NCI-H510A treated with DMSO at 0.1 percent for 48 hours (cell line): ENCODE data around the gene STK32A.
A peak's percentile ranks its signal among the peaks of the same experiment; 100 is the strongest.

Experiments used
- DNase-seq: peaks from one replicate; lab custom pipeline; 2025; lab: John Stamatoyannopoulos, UW

Gene STK32A

DNA sequence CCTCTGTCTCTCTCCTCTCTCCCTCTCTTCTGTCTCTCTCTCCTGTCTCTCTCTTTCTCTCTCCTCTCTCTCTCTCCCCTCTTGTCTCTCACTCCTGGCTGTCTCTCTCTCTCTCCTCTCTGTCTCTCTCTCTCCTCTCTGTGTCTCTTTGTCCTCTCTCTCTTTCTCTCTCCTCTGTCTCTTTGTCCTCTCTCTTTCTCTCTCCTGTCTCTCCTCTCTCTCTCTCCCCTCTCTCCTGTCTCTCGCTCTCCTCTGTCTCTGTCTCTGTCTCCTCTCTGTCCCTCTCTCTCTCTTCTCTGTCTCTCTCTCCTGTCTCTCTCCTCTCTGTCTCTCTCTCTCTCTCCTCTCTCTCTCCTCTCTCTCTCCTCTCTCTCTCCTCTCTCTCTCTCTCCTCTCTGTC is 25.0 kb downstream of the STK32A start:
- DNase-seq = no peak

DNA sequence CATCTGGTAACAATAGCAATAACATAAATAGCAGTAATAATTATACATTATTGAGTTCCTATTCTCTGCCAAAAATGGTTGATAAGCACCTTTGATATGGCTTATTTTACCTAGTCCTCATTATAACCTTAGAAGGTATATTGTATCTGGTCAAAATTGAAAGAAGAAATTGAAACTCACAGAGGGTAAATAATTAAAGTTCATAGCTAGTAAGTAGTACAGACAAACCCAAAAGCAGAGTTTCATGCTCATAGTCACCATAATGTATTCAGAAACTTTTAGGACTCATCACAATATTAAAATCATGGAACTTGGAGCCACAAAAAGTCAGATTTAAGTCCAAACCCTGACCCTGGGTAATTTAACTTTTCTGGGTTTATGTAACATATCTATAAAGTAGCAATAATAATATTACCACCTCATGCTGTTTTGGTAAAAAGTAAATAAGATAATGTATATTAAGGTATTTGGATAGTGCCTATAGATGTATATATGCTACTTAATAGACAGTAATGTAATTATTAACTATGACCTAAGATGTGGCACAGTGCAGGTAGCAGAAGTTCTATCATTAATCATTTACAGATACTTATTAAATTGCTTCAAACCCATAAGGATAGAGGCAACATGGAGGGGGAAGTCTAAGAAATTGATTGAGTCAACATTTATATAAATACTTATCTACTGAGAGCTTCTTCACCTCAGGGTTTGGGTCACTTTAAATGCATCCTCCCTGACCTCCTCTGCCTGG is 32.4 kb downstream of the STK32A start:
- DNase-seq = no peak

DNA sequence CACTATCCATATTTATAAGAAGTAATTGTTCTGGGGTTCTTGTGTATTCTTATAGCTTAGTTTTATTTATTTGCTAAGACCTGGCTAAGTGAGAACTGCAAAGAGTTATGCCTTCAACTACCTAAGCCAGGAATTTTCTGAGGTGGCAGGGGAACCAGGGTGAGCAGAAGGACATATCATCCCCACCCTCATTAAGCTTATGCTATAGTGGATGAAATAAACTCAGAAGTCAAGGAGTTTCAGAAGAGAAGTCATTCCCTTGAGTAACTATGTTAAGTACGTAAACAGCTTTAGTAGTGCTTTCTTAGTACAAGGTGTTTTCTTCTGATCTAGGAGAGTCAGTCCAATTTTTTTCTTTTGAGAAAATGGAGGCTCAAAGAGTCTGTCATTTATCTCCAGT is 41.7 kb downstream of the STK32A start:
- no peak for DNase-seq

DNA sequence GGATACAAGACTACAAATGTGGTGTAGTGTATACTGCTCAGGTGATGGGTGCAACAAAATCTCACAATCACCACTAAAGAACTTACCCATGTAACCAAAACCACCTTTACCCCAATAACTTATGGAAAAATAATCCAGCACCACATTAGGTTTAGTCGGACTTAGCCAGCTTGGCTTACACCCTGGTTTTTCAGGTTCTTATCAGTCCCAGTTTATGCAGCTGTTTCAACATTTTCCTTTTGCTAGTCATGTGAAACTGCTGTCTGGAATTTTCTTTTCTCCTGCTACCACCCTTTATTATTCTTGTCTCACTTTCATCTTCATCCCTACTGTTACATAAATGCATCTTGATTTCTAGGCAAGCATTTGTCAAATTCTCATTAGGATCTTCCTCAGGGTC is 51.5 kb downstream of the STK32A start:
- no peak for DNase-seq

DNA sequence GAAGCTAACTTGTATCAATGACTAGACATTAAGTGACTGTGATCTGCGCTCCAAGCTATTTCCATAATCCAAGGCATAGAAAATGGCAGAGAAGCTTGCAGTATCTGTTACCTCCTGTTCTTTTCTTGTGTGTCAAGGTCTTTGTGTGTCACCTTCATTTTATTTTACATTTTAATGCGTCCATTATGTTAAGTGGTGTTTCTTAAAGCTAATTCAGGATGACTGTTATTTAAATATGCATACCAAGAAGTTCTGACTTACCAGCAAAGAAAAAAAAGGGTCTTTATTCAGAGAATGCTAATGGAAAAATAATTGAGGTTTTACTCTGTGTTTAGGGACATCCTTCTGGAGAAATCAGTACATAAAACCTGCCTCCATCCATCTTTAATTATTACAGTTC is 52.3 kb downstream of the STK32A start:
- no peak for DNase-seq

DNA sequence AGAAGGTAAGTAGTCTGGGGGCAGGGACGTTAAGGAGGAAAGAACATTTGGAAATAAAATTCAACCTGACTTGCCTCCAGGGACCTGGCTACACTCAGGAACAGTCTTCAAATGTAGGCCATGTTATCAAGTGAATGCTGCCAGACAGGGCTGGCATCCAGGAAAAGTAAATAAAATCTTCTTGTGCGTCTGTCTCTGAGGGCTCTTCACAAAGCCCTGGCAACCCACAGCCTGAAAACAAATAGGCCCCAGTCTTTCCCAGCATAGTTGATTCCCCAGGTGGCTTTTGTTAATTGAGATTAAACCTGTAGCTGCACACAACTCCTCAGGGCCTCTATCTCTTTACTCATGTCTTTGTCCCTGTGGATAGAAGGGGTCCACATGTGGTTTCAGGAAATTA is 55.4 kb downstream of the STK32A start:
- peak; percentile 84 for DNase-seq

DNA sequence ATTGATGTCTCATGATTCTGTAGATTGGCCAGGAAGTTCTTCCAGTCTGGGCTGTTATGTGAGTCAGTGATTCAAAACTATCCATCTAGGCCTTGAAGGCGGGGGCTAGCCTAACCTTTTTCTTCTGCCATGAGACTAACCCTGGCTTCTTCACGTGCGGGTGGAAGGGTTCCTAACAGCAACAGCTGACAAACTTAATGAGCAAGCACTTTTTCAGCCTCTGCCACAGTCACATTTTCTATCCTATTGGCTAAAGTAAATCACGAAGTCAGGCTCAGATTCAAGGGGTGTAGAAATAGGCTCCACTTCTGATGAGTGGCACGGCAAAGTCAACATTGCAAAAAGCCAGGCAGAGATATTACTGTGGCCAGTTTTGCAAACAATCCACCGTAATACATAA is 68.4 kb downstream of the STK32A start:
- peak; percentile 51 for DNase-seq

DNA sequence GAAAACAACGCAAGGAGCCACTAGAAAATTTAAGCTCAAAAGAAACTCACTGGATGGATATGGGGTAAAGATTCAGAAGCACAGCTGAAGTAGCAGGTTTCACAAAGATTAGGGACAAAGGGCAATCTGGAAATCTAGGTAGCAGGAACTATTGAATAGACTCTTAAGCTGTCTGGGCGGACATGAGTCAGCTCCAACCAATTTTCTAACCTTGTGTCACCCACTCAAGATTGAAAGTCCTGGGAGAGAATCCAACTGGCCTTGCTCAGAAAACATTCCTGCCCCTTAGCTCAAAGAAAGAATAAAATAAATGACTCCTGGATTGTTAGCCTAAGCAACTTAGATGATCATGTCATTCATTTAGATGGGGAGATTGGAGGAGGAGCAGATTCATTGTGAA is 69.2 kb downstream of the STK32A start:
- DNase-seq = no peak

DNA sequence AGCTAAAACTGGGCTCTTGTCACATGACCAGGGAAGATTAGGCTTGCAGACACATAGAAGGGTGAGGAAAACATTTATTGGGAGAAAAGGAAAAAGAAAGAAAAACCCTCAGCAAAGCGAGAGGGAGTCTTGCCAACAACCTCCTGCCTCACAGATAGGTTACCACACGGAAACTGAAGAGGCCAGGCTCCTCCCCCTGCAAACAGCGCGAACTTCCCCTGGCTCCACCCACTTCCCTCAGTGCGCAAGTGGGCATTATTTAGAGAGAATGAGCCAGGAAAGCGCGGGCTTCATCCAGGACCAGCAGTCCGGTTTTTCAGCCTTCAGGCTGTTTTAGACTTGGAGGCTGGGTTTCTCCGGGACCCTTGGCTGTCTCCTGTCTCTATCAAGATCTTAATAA is 70.3 kb downstream of the STK32A start:
- DNase-seq = no peak

DNA sequence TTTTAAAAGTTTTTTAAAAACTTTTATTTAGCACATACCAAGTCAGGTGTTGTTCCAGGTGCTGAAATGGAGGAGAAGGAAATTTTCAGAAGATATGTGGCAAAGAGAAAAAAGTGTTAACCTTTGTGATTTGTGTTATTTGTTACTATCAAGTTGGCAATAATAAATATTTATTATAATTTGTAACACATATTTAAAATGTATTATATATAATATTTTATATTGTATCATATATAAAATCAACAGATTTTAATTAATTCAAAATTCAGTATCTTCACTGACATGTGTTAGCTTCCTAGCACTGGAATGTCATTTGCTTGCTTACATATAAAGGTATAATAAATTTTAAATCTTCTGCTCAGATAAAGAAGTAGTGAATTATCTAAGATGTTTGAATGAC is 71.5 kb downstream of the STK32A start:
- no peak for DNase-seq

DNA sequence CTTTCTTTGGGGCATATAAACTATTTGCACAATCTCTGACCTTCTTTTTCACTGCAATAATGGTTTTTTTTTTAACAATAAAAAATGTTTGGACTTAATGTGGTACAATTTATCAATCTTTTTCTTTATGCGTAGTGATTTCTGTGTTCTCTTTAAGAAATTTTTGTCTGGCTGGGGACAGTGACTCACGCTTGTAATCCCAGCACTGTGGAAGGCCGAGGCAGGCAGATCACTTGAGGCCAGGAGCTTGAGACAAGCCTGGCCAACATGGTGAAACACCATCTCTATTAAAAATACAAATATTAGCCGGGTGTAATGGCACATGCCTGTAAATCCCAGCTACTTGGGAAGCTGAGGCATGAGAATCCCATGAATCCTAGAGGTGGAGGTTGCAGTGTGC is 72.3 kb downstream of the STK32A start:
- no peak for DNase-seq

DNA sequence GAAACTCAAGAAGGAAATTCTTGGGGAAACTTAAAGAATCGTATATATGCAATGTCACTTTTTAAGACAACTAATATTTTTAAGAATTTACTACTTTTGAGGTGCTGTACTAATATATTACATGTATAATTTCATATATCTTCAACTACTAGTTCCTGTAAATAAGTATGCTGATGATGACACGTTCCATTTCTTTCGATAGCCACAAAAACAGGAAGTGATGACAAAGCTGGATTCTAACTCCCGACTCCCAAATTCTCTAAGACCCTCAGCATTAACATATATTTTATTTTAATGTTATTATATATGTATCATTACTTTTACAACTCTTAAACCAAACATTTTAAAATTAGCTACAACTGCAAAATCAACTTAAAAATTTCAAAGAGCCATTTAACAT is 74.8 kb downstream of the STK32A start:
- peak; percentile 31 for DNase-seq

DNA sequence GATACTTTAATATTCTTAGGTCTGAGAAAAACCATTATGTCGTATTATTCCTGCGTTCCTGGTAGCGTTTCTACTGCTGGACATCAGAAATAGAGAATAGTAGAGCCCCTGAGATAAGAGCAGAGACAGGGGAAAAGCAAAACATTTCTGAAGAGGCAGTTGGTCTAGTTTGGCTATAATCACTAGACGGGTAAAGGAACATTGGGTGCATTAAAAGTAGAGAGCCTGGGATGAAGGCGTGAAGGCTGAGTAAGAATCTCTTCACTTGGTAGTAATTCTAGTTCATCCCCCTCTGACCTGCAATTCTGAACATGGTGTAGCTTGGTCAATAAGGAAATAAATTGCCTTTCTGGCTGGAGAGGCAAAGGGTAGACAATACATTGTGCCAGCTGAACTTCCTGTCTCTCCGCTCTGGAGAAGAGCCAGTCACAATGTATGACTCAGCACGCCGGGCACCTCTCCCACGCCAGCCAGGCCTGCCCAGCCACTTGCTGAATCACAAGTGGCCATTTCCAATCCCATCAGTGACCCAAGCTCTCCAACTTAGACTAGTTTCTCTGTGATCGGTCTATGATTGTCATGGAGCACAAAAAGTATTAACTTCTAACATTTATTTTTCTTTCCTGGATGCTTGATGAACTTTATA is 75.4 kb downstream of the STK32A start:
- peak; percentile 91 for DNase-seq

DNA sequence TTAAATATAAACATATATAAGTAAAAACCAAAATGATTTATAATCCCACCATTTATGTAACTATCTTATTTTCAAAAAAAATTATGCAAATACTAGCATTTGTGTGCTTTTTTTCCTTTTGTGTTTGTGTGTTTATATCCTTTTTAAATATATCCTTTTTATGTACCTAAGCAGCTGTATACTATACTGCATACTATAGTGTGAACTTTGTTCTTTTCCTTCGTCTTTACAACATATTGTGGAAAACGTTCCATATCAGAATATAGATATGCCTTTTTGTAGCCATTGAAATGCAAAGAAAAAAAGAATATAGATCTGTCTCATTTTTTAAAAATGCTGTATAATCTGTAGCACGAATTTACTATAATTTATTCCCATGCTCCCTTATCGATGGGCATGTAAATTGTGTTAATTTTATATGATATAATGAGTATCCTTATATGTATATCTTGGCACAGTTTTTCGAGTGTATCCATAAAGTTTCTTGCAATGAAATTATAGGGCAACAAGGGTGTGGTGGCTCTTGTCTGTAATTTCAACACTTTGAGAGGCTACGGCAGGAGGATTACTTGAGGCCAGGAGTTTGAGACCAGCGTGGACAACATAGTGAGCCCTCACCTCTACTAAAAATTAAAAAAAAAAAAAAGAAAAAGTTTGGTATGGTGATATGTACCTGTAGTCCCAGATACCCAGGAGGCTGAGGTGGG is 83.3 kb downstream of the STK32A start:
- DNase-seq = no peak

DNA sequence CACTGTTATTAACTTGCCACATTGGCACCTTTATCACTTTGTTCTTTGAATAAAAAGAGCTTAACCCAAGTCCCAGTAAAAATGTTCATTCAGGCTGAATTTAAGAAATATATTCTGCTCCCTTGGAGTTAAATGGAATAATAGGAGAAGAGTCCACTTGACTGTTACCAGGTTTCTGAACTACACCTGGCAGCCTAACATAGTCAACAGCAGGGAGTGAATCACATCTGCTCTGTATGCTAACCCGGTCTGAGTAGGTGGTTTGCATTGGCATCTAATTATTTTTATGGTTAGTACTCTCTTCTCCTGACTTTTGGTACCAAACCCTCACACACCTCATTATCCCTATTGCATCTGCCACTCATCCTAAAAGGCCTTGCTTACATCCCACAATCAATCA is 86.7 kb downstream of the STK32A start:
- DNase-seq = peak; percentile 47

DNA sequence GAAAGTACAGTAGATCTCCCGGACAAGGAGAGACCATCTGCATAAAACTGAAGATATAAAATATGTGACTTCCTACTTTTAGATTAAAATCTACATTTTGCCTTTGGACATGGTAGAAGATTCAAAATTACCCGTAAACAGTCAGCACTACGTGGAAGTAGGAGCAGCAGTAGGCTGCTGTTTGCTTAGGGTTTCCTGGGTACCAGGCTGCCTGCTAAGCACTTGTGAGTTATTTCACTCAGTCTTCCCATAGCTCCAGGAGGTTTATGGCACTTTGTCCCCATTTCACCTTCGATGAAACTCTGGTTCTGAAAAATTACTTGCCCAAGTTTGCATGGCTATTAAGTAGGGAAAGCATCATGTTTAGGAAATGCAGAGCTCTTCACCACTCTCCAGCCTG is 92.6 kb downstream of the STK32A start:
- peak; percentile 37 for DNase-seq

DNA sequence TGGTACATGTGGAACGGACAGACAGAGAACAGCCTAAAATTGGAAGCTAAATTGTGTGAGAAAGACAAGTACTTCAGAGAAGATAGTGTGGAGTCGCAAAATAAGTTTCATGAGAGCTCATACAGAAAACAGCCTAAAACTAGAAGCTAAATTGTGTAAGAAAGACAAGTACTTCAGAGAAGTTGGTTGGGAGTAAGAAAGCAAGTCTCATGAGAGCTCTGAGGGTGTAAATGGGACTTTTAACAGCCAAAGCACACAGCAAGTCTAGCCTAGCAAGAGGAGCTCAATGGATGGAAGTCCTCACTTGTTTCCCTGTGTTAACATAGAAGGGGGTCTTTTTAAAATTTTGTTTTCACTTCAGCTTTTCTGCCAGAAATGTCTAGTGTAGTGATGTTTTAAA is 93.1 kb downstream of the STK32A start:
- DNase-seq = no peak

DNA sequence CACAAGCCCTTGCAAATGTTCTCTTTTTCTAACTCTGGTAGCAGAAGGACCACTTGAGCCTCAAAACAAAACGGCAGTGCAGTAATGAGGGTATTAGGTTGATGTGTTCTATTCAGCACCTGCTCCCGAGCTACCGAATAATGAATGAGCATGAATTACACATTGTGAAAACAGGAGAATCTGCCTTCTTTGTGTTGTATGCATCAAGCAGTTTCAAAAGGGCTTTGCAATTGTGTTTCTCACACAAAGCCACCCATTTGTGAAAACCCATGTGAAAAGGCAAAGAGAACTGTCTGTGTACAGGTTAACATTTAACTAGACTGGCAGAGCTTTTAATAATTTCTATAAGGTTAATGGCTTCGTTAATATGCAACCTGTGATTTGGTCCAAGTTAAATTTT is 97.8 kb downstream of the STK32A start:
- peak; percentile 21 for DNase-seq

DNA sequence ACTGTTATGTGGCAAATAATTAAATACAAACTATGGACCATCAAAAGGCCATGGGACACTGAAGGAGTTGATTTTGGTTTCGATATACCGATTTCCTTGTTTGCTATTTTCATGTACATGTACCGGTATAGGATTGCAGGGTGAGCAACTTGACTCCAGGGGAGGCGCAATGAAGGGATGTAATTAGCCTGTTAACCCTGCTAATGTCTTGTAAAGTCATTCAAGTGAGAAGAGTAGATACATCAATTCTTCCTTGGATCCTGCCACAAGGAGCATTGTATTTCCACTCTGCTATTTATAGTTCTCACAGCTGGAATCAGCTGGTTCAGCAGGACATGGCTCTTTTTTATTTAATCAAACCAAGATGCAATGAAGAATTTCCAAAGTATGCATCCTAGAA is 102.0 kb downstream of the STK32A start:
- DNase-seq = no peak

DNA sequence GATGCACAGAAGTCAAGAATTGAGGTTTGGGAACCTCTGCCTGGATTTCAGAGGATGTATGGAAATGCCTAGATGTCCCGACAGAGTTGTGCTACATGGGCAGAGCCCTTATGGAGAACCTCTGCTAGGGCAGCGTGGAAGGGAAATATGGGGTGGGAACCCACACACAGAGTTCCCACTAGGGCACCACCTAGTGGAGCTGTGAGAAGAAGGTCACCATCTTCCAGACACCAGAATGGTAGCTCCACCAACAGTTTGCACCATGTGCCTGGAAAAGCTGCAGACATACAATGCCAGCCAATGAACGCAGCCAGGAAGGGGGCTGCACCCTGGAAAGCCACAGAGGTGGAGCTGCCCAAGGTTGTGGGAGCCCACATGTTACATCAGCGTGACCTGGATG is 104.5 kb downstream of the STK32A start:
- no peak for DNase-seq

DNA sequence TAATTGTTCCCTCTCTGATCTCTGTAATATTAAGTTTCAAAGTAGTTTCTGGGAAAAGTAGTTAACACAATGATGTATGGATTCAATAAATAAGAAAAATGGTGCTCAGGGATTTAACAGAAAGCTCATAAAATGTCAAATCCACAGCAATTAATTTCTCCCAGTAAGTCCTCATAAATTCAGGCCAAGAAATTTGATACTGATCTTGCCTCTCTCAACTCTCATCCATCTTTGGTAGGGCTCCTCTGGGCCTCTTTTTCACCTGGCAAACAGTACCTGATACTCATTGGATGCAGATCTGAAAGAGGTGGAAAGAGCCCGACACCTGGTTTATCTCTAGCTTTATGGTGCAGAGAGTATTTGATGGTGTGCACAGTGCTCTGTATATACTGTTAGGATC is 106.1 kb downstream of the STK32A start:
- DNase-seq = peak; percentile 44

DNA sequence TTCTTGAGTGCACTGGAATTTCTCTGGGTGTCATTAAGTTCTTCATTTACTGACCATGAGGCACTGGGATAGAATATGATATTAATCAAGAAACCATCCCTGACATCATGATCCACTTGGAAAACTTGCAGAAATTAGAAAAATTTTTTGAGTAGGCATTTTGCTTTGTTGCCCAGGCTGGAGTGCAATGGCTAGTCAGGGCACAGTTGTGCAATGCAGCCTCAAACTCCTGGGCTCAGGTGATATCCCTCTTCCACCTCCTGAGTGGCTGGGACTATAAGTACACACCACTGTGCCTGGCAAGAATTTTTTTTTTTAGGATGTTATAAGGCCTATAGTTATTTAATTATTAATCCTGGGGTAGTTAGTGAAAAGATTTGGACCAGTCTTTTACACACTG is 106.5 kb downstream of the STK32A start:
- DNase-seq = no peak

DNA sequence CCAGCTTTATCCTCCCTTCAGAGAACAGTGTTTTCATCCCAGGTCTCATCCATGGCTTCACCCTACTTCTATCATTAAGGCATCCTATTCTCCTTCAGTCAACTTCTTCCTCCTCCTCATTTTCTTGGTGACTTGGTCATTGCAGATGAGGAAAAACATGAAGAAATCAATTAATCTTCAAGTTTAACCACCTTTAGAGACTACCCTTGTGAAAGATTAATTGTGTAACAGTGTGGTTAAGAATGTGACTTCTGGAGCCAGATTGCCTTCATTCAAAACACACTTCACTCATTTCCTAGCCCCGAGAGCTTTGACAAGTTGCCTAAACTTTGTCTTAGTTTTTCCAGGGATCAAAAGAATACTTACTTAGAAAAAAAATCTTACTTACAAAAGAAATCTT is 110.0 kb downstream of the STK32A start:
- DNase-seq = no peak
